HG03460 (cell line): ENCODE measurements around the gene CEP78.
"Not testable (repeated sequence)": the region's sequence is repeated elsewhere in the genome, so short reads cannot be mapped to it uniquely, and the experiment has no call there.

ENCODE experiments used
- ATAC-seq: cut with Tn5 transposase; IDR thresholded peaks from one replicate; pipeline ENCODE4 v1.9.1; 2021; ENCODE audit not compliant: unreplicated experiment

The CEP78 gene

GRCh38 chr9:78235762-78236550 lies at the start of gene CEP78:
Gene CEP78, plus strand, starts transcription at chr9:78236075. Its CDS starts 276 bp downstream, at chr9:78236351.
- peak; percentile 97 for ATAC-seq

GRCh38 chr9:78187763-78188484 lies 48.0 kb upstream of the CEP78 start:
- no peak for ATAC-seq

- ATAC-seq: no peak
Measured at GRCh38 chr9:78188594-78188993, 47.3 kb upstream of the CEP78 start.

- no peak for ATAC-seq
Measured at GRCh38 chr9:78189001-78189400, 46.9 kb upstream of the CEP78 start.

GRCh38 chr9:78189461-78189860 lies 46.4 kb upstream of the CEP78 start:
- no peak for ATAC-seq

GRCh38 chr9:78191931-78192330 lies 43.9 kb upstream of the CEP78 start:
- ATAC-seq: no peak

- peak; percentile 53 for ATAC-seq
Measured at GRCh38 chr9:78196258-78196657, 39.6 kb upstream of the CEP78 start.

GRCh38 chr9:78201158-78201777 lies 34.6 kb upstream of the CEP78 start:
- peak; percentile 64 for ATAC-seq

- no peak for ATAC-seq
Measured at GRCh38 chr9:78207319-78207718, 28.6 kb upstream of the CEP78 start.

GRCh38 chr9:78207901-78208300 lies 28.0 kb upstream of the CEP78 start:
- ATAC-seq: no peak

- ATAC-seq: no peak
Measured at GRCh38 chr9:78209127-78209526, 26.7 kb upstream of the CEP78 start.

- peak; percentile 82 for ATAC-seq
Measured at GRCh38 chr9:78210841-78211301, 25.0 kb upstream of the CEP78 start.

GRCh38 chr9:78212868-78213267 lies 23.0 kb upstream of the CEP78 start:
- ATAC-seq: no peak

- ATAC-seq: no peak
Measured at GRCh38 chr9:78213712-78214111, 22.2 kb upstream of the CEP78 start.

GRCh38 chr9:78214492-78214891 lies 21.4 kb upstream of the CEP78 start:
- no peak for ATAC-seq

GRCh38 chr9:78215706-78216105 lies 20.2 kb upstream of the CEP78 start:
- ATAC-seq: no peak

GRCh38 chr9:78218890-78219289 lies 17.0 kb upstream of the CEP78 start:
- no peak for ATAC-seq

GRCh38 chr9:78221425-78221824 lies 14.4 kb upstream of the CEP78 start:
- ATAC-seq: no peak

- ATAC-seq: not testable (repeated sequence)
Measured at GRCh38 chr9:78221841-78222240, 14.0 kb upstream of the CEP78 start.

GRCh38 chr9:78230761-78231160 lies 5.1 kb upstream of the CEP78 start:
- no peak for ATAC-seq

GRCh38 chr9:78232471-78232870 lies 3.4 kb upstream of the CEP78 start:
- ATAC-seq: not testable (repeated sequence)

GRCh38 chr9:78234810-78235209 lies 1.1 kb upstream of the CEP78 start:
- ATAC-seq: no peak
